Neural cell (in vitro differentiated cells): ENCODE measurements around the gene GABRR1. TPM values are rescaled to one million over a fixed set of nuclear protein-coding genes. Genes with fewer than 3 reads are reported as not detected.

Source experiments
- H2AFZ ChIP-seq: fragments of 200-600, 300-800 bp; sonication (generic), shearing (Covaris generic); 2 replicates; pipeline ENCODE4 v1.6.0; 2014; ENCODE audit warnings: low read depth, mild to moderate bottlenecking, antibody characterized with exemption, low read length, moderate library complexity
- H3F3A ChIP-seq: fragments of 200-600 bp; shearing (Covaris generic); 2 replicates; pipeline ENCODE4 v1.6.1; 2016; ENCODE audit warnings: mild to moderate bottlenecking, moderate library complexity, mixed read lengths, antibody characterized with exemption, low read length; ENCODE audit not compliant: insufficient read depth, poor library complexity, severe bottlenecking
- H3K27ac ChIP-seq: fragments of 200-600, 300-800 bp; sonication (generic), shearing (Covaris generic); 2 replicates; pipeline ENCODE4 v1.5.1; 2014; ENCODE audit warnings: mild to moderate bottlenecking, low read length, moderate library complexity
- H3K27me3 ChIP-seq: fragments of 300-800, 200-600 bp; sonication (generic), shearing (Covaris generic); 2 replicates; pipeline ENCODE4 v1.6.0; 2014; ENCODE audit warnings: mild to moderate bottlenecking, low read depth, low read length, moderate library complexity; ENCODE audit not compliant: insufficient read depth
- H3K36me3 ChIP-seq: fragments of 300-800, 200-600 bp; sonication (generic), shearing (Covaris generic); 2 replicates; pipeline ENCODE4 v1.5.1; 2014; ENCODE audit warnings: mild to moderate bottlenecking, antibody characterized with exemption, low read length, moderate library complexity; ENCODE audit not compliant: insufficient read depth
- H3K4me2 ChIP-seq: fragments of 300-800, 200-600 bp; sonication (generic), shearing (Covaris generic); 2 replicates; pipeline ENCODE4 v1.6.0; 2014; ENCODE audit warnings: mild to moderate bottlenecking, low read length
- H3K4me3 ChIP-seq: fragments of 300-800, 200-600 bp; sonication (generic), shearing (Covaris generic); 2 replicates; pipeline ENCODE4 v1.5.1; 2014; ENCODE audit warnings: mild to moderate bottlenecking, low read length, moderate library complexity
- H3K79me2 ChIP-seq: fragments of 200-600 bp; shearing (Covaris generic); replicated peaks from 2 replicates; pipeline ENCODE4 v1.6.0; 2014; ENCODE audit warnings: mild to moderate bottlenecking, low read length, moderate library complexity; ENCODE audit not compliant: insufficient read depth
- H3K9ac ChIP-seq: fragments of 300-800, 200-600 bp; sonication (generic), shearing (Covaris generic); 2 replicates; pipeline ENCODE4 v1.6.1; 2016; ENCODE audit warnings: mild to moderate bottlenecking, low read length, mixed read lengths
- H3K9me2 ChIP-seq: fragments of 200-600 bp; shearing (Covaris generic); 2 replicates; pipeline ENCODE4 v1.6.1; 2016; ENCODE audit warnings: mild to moderate bottlenecking, low read length, mixed read lengths; ENCODE audit not compliant: insufficient read depth
- H3K9me3 ChIP-seq: fragments of 200-600, 300-800 bp; sonication (generic), shearing (Covaris generic); 2 replicates; pipeline ENCODE4 v1.6.1; 2016; ENCODE audit warnings: mild to moderate bottlenecking, mixed run types, low read length, moderate library complexity, mixed read lengths
- H4K20me1 ChIP-seq: fragments of 200-600 bp; shearing (Covaris generic); 2 replicates; pipeline ENCODE4 v1.6.1; 2016; ENCODE audit warnings: mild to moderate bottlenecking, mixed run types; ENCODE audit not compliant: insufficient read depth
- CTCF ChIP-seq: fragments of 450-650 bp; IDR thresholded peaks from 2 replicates; pipeline ENCODE4 v1.5.1; 2014; ENCODE audit warnings: antibody characterized with exemption, mild to moderate bottlenecking, moderate library complexity; ENCODE audit not compliant: poor library complexity, severe bottlenecking
- EP300 ChIP-seq: fragments of 450-650 bp; conservative IDR thresholded peaks from 2 replicates; pipeline ENCODE4 v1.6.1; 2014; ENCODE audit warnings: antibody characterized with exemption, mild to moderate bottlenecking, moderate library complexity; ENCODE audit not compliant: poor library complexity, severe bottlenecking
- EZH2 ChIP-seq: fragments of 200-600, 300-800 bp; shearing (Covaris generic), sonication (generic); IDR thresholded peaks from 2 replicates; pipeline ENCODE4 v1.6.1; 2014; ENCODE audit warnings: antibody characterized with exemption, low read length, borderline replicate concordance, mild to moderate bottlenecking; ENCODE audit not compliant: insufficient read depth, poor library complexity, severe bottlenecking
- MXI1 ChIP-seq: fragments of 450-650 bp; conservative IDR thresholded peaks from 2 replicates; pipeline ENCODE4 v1.6.1; 2014; ENCODE audit warnings: antibody characterized with exemption, mild to moderate bottlenecking; ENCODE audit not compliant: poor library complexity, severe bottlenecking
- POLR2AphosphoS5 ChIP-seq: IDR thresholded peaks from 2 replicates; pipeline ENCODE4 v1.6.1; 2012
- RAD21 ChIP-seq: fragments of 450-650 bp; conservative IDR thresholded peaks from 2 replicates; pipeline ENCODE4 v1.6.1; 2014; ENCODE audit warnings: antibody characterized with exemption, mild to moderate bottlenecking, moderate library complexity
- SMC3 ChIP-seq: fragments of 450-650 bp; conservative IDR thresholded peaks from 2 replicates; pipeline ENCODE4 v1.6.1; 2014; ENCODE audit warnings: antibody characterized with exemption, mild to moderate bottlenecking, moderate library complexity; ENCODE audit not compliant: poor library complexity
- TAF1 ChIP-seq: IDR thresholded peaks from 2 replicates; pipeline ENCODE4 v1.6.1; 2012; ENCODE audit warnings: low read depth
- polyA plus RNA-seq: library from polyadenylated mRNA; depleted of rRNA; stranded (reverse); fragments of >200 nt; gene quantifications from 2 replicates; pipeline ENCODE4 v1.2.3, GENCODE V29; 2014
- TF ChIP-seq, protein P1 (sequence below): IDR thresholded peaks from 2 replicates; pipeline ENCODE4 v1.6.1; 2012; ENCODE audit warnings: borderline replicate concordance

Gene GABRR1
- polyA plus RNA-seq, 1 donor from 2014 or later, result not detected

DNA sequence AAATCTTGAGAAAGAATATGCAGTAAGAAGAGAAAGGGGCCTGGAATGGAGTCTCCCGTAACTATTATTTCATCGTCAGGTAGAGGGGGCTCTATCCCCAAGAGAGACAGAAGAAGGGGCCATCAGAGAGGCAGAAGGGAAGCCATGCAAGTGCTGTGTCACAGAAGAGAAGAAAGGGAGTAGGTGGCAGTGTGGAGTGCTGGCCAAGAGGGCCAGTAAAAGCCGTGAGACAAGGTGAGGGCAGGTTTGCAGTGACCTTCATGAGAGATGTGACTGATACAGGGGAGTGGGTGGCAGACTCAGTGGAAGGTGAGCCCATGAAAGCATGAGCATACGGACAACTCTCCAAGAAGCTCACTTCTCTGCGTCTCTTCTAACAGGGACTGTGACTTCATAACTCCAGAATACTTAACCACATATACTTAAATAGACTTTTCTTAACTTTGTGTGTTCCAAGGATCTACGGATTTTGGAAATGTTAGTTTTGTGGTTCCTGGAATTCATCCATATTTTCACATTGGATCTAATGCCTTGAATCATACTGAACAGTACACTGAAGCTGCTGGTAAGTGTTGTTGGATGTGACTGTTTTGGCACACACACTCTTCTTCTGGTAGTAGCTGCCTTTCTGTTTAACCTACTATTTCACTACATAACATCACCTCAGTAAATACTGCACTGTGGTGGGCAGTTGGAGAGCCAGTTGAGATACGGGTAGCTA lies 55.7 kb downstream of the GABRR1 start:
- H3K9me2 ChIP-seq, result no peaks in the 10 kb centered on the region
- no peak for TF ChIP-seq SMC3
- TF ChIP-seq RAD21, result no peak
- TF ChIP-seq, protein P1, sequence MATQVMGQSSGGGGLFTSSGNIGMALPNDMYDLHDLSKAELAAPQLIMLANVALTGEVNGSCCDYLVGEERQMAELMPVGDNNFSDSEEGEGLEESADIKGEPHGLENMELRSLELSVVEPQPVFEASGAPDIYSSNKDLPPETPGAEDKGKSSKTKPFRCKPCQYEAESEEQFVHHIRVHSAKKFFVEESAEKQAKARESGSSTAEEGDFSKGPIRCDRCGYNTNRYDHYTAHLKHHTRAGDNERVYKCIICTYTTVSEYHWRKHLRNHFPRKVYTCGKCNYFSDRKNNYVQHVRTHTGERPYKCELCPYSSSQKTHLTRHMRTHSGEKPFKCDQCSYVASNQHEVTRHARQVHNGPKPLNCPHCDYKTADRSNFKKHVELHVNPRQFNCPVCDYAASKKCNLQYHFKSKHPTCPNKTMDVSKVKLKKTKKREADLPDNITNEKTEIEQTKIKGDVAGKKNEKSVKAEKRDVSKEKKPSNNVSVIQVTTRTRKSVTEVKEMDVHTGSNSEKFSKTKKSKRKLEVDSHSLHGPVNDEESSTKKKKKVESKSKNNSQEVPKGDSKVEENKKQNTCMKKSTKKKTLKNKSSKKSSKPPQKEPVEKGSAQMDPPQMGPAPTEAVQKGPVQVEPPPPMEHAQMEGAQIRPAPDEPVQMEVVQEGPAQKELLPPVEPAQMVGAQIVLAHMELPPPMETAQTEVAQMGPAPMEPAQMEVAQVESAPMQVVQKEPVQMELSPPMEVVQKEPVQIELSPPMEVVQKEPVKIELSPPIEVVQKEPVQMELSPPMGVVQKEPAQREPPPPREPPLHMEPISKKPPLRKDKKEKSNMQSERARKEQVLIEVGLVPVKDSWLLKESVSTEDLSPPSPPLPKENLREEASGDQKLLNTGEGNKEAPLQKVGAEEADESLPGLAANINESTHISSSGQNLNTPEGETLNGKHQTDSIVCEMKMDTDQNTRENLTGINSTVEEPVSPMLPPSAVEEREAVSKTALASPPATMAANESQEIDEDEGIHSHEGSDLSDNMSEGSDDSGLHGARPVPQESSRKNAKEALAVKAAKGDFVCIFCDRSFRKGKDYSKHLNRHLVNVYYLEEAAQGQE, result no peak
- no peak for TF ChIP-seq MXI1
- TF ChIP-seq EZH2, result no peak
- no peak for TF ChIP-seq CTCF
- TF ChIP-seq EP300, result no peak
- no peak for TF ChIP-seq POLR2AphosphoS5

GRCh38 chr6:89160331-89161092 lies 56.6 kb downstream of the GABRR1 start:
- Histone ChIP-seq H2AFZ (no peak overlapping the region), H3K4me3 (no peak overlapping the region), H4K20me1 (no peaks in the 10 kb centered on the region), H3K9ac (no peak overlapping the region), H3K9me3 (no peaks in the 10 kb centered on the region), H3K79me2 (no peaks in the 10 kb centered on the region), H3K36me3 (no peaks in the 10 kb centered on the region), H3K27ac (no peak overlapping the region), H3K4me2 (no peak overlapping the region), H3F3A (no peaks in the 10 kb centered on the region), H3K27me3 (no peaks in the 10 kb centered on the region), H3K9me2 (no peaks in the 10 kb centered on the region)
- no peak for TF ChIP-seq RAD21
- TF ChIP-seq, protein P1, result no peak
- TF ChIP-seq CTCF, result no peak
- no peak for TF ChIP-seq EP300
- TF ChIP-seq SMC3, result no peak
- no peak for TF ChIP-seq EZH2
- TF ChIP-seq TAF1, result no peak
- TF ChIP-seq MXI1, result no peak
- TF ChIP-seq POLR2AphosphoS5, result no peak

More for the DNA sequence above, 55.7 kb downstream of the GABRR1 start:
- Histone ChIP-seq H4K20me1 (no peaks in the 10 kb centered on the region), H3K4me3 (no peak overlapping the region), H3K36me3 (no peaks in the 10 kb centered on the region), H3K27ac (no peak overlapping the region), H3K4me2 (no peak overlapping the region), H3K27me3 (no peaks in the 10 kb centered on the region), H3K79me2 (no peaks in the 10 kb centered on the region), H3F3A (no peaks in the 10 kb centered on the region), H2AFZ (no peak overlapping the region), H3K9ac (no peak overlapping the region), H3K9me3 (no peaks in the 10 kb centered on the region)
